GM23338 (cell line): ENCODE data around the gene GABARAPL1. TPM values are rescaled to one million over a fixed set of nuclear protein-coding genes. Genes with fewer than 3 reads are reported as not detected.

Experiments
- ATAC-seq: fragments of 200-7000 bp; cut with Tn5 transposase; 3 replicates; pipeline ENCODE4 v1.9.1; 2020
- DNase-seq: peaks from one replicate; pipeline ENCODE4 v3.0.0-alpha.2; 2015; ENCODE audit warnings: low spot score
- H2AFZ ChIP-seq: fragments of 200-600 bp; sonication (generic); 2 replicates; pipeline ENCODE4 v1.8.0; 2016; ENCODE audit warnings: antibody characterized with exemption, mild to moderate bottlenecking, moderate library complexity
- H3F3A ChIP-seq: fragments of 200-600 bp; sonication (generic); replicated peaks from 2 replicates; pipeline ENCODE4 v1.8.0; 2017; ENCODE audit warnings: antibody characterized with exemption, mixed run types, low read depth
- H3K27ac ChIP-seq: fragments of 200-600 bp; sonication (generic); 2 replicates; pipeline ENCODE4 v1.6.1; 2016; ENCODE audit warnings: low read depth
- H3K27me3 ChIP-seq: fragments of 200-600 bp; sonication (generic); 2 replicates; pipeline ENCODE4 v1.8.0; 2016; ENCODE audit warnings: mild to moderate bottlenecking, mixed run types, moderate library complexity; ENCODE audit not compliant: insufficient read depth
- H3K36me3 ChIP-seq: fragments of 200-600 bp; sonication (generic); 2 replicates; pipeline ENCODE4 v1.8.0; 2016; ENCODE audit warnings: mild to moderate bottlenecking; ENCODE audit not compliant: insufficient read depth
- H3K4me1 ChIP-seq: fragments of 200-600 bp; sonication (generic); 2 replicates; pipeline ENCODE4 v1.8.0; 2016; ENCODE audit warnings: mild to moderate bottlenecking, moderate library complexity; ENCODE audit not compliant: insufficient read depth
- H3K4me2 ChIP-seq: fragments of 200-600 bp; sonication (generic); 2 replicates; pipeline ENCODE4 v1.7.1; 2017; ENCODE audit warnings: mixed run types
- H3K4me3 ChIP-seq: fragments of 200-600 bp; sonication (generic); 2 replicates; pipeline ENCODE4 v1.6.1; 2016; ENCODE audit warnings: mixed run types
- H3K79me2 ChIP-seq: fragments of 200-600 bp; sonication (generic); replicated peaks from 2 replicates; pipeline ENCODE4 v1.8.0; 2017; ENCODE audit warnings: mild to moderate bottlenecking; ENCODE audit not compliant: insufficient read depth
- H3K9me2 ChIP-seq: fragments of 200-600 bp; sonication (generic); 2 replicates; pipeline ENCODE4 v1.8.0; 2017; ENCODE audit not compliant: insufficient read depth
- H4K20me1 ChIP-seq: fragments of 200-600 bp; sonication (generic); replicated peaks from 2 replicates; pipeline ENCODE4 v1.8.0; 2017; ENCODE audit warnings: mild to moderate bottlenecking; ENCODE audit not compliant: insufficient read depth
- H3K27ac Mint-ChIP-seq: 2 replicates; pipeline ENCODE4 v1.8.0; 2020; ENCODE audit warnings: inconsistent platforms, mild to moderate bottlenecking, moderate library complexity, mixed read lengths
- H3K27me3 Mint-ChIP-seq: 3 replicates; pipeline ENCODE4 v1.8.0; 2022; ENCODE audit warnings: low read depth, mild to moderate bottlenecking, moderate library complexity, mixed read lengths, inconsistent platforms; ENCODE audit not compliant: insufficient read depth, poor library complexity
- H3K36me3 Mint-ChIP-seq: 3 replicates; pipeline ENCODE4 v1.8.0; 2021; ENCODE audit warnings: low read depth, mild to moderate bottlenecking, inconsistent platforms, moderate library complexity, mixed read lengths
- H3K4me1 Mint-ChIP-seq: 3 replicates; pipeline ENCODE4 v1.8.0; 2020; ENCODE audit warnings: mild to moderate bottlenecking, inconsistent platforms, mixed read lengths
- H3K4me3 Mint-ChIP-seq: 3 replicates; pipeline ENCODE4 v1.8.0; 2021; ENCODE audit warnings: moderate library complexity, mild to moderate bottlenecking, inconsistent platforms, mixed read lengths
- H3K9me3 Mint-ChIP-seq: 3 replicates; pipeline ENCODE4 v1.8.0; 2020; ENCODE audit warnings: moderate library complexity, mild to moderate bottlenecking, inconsistent platforms, mixed read lengths
- CREB1 ChIP-seq: fragments of 250-450 bp; sonication (Bioruptor Pico); IDR thresholded peaks from 2 replicates; pipeline ENCODE4 v1.5.0; 2020; ENCODE audit warnings: low read depth, mild to moderate bottlenecking, moderate library complexity
- EZH2 ChIP-seq: fragments of 200-600 bp; sonication (generic); IDR thresholded peaks from one replicate; pipeline ENCODE4 v1.8.0; 2017; ENCODE audit warnings: antibody characterized with exemption, mild to moderate bottlenecking, low read depth; ENCODE audit not compliant: unreplicated experiment
- EZH2phosphoT487 ChIP-seq: fragments of 200-600 bp; sonication (generic); IDR thresholded peaks from one replicate; pipeline ENCODE4 v1.8.1; 2018; ENCODE audit warnings: antibody characterized with exemption; ENCODE audit not compliant: unreplicated experiment
- JUNB ChIP-seq: IDR thresholded peaks from one replicate; pipeline ENCODE4 v1.6.1; 2016; ENCODE audit warnings: antibody characterized with exemption; ENCODE audit not compliant: unreplicated experiment
- NANOG ChIP-seq: IDR thresholded peaks from 2 replicates; pipeline ENCODE4 v1.6.1; 2016; ENCODE audit warnings: antibody characterized with exemption, borderline replicate concordance
- POLR2AphosphoS5 ChIP-seq: IDR thresholded peaks from 2 replicates; pipeline ENCODE4 v1.6.1; 2016; ENCODE audit warnings: antibody characterized with exemption, low read depth
- STAT1 ChIP-seq: IDR thresholded peaks from one replicate; pipeline ENCODE4 v1.6.1; 2016; ENCODE audit warnings: antibody characterized with exemption; ENCODE audit not compliant: unreplicated experiment
- ZNF114 ChIP-seq: fragments of 250-450 bp; sonication (Bioruptor Pico); IDR thresholded peaks from 2 replicates; pipeline ENCODE4 v1.5.0; 2020; ENCODE audit warnings: mild to moderate bottlenecking, moderate library complexity
- ZNF331 ChIP-seq: fragments of 250-450 bp; sonication (Bioruptor Pico); IDR thresholded peaks from 2 replicates; pipeline ENCODE4 v1.5.0; 2020; ENCODE audit warnings: low read depth, mild to moderate bottlenecking, moderate library complexity
- polyA plus RNA-seq: library from polyadenylated mRNA; unstranded; fragments of >200 nt; fragmentation: Nextera tagmentation; extraction: Ambion mirVana; gene quantifications from 2 replicates; pipeline ENCODE4 v1.2.1, GENCODE V29; 2016
- total RNA-seq: library from RNA; depleted of rRNA; stranded (reverse); fragments of >200 nt; shearing (Covaris generic); gene quantifications from 2 replicates; pipeline ENCODE4 v1.2.3, GENCODE V29; 2014
- TF ChIP-seq, protein P1 (sequence below), 2 experiments: fragments of 200-600 bp in 1 of 2; sonication (generic) in 1 of 2; conservative IDR thresholded peaks; 2 replicates each; pipeline versions ENCODE4 v1.5.1 to v1.6.1; 2016 to 2017; ENCODE audit warnings: antibody characterized with exemption in 2 of 2, low read depth in 2 of 2, mild to moderate bottlenecking in 2 of 2, moderate library complexity in 1 of 2
- TF ChIP-seq, protein P2 (sequence below): IDR thresholded peaks from one replicate; pipeline ENCODE4 v1.6.1; 2018; ENCODE audit warnings: antibody characterized with exemption; ENCODE audit not compliant: unreplicated experiment
- TF ChIP-seq, protein P3 (sequence below): fragments of 250-450 bp; sonication (Bioruptor Pico); IDR thresholded peaks from 2 replicates; pipeline ENCODE4 v1.5.0; 2020; ENCODE audit warnings: mild to moderate bottlenecking, moderate library complexity
- TF ChIP-seq, protein P4 (sequence below): IDR thresholded peaks from 2 replicates; pipeline ENCODE4 v1.6.1; 2016; ENCODE audit warnings: antibody characterized with exemption

Gene GABARAPL1
- total and polyA plus RNA-seq, 2 experiments from 2014 or later, result 35.7 to 77.8 TPM

DNA sequence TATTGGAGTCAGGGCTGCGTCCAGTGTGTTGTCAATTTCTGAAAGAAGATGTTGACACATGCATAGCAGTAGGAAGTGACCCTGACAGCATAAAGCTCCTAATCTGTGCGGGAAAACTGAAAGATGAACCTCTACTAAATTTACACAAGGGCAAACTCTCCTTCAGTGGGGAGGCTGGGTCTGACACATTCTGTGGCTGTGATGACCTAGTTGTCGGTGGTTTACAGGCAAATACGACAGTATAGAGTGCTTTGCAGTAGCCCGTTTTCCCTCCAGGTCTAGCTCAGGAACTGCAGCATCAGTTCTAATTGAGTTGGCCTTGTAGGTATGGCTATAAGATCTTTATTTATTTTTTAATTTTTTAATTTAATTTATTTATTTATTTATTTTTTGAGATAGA is 14.8 kb upstream of the GABARAPL1 start:
- H3K79me2 ChIP-seq, result no peaks in the 10 kb centered on the region
- no peak overlapping the region for H2AFZ ChIP-seq
- no peaks in the 10 kb centered on the region for H3K27me3 ChIP-seq
- no peak overlapping the region for H3K4me3 ChIP-seq
- Mint-ChIP-seq H3K27ac (no peak overlapping the region), H3K27me3 (peaks cover 9% of the 10 kb centered on the region), H3K4me3 (no peak overlapping the region), H3K4me1 (peaks cover 4% of the 10 kb centered on the region), H3K36me3 (no peaks in the 10 kb centered on the region), H3K9me3 (no peaks in the 10 kb centered on the region)
- no peak for ATAC-seq
- H3K9me2 ChIP-seq, result no peaks in the 10 kb centered on the region
- H3K36me3 ChIP-seq, result no peaks in the 10 kb centered on the region
- H3K4me1 ChIP-seq, result no peaks in the 10 kb centered on the region
- DNase-seq, result no peak
- H3K27ac ChIP-seq, result no peak overlapping the region
- no peaks in the 10 kb centered on the region for H4K20me1 ChIP-seq
- no peak overlapping the region for H3K4me2 ChIP-seq
- H3F3A ChIP-seq, result no peaks in the 10 kb centered on the region
- TF ChIP-seq, protein P1, sequence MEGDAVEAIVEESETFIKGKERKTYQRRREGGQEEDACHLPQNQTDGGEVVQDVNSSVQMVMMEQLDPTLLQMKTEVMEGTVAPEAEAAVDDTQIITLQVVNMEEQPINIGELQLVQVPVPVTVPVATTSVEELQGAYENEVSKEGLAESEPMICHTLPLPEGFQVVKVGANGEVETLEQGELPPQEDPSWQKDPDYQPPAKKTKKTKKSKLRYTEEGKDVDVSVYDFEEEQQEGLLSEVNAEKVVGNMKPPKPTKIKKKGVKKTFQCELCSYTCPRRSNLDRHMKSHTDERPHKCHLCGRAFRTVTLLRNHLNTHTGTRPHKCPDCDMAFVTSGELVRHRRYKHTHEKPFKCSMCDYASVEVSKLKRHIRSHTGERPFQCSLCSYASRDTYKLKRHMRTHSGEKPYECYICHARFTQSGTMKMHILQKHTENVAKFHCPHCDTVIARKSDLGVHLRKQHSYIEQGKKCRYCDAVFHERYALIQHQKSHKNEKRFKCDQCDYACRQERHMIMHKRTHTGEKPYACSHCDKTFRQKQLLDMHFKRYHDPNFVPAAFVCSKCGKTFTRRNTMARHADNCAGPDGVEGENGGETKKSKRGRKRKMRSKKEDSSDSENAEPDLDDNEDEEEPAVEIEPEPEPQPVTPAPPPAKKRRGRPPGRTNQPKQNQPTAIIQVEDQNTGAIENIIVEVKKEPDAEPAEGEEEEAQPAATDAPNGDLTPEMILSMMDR (conservative IDR thresholded peaks at IDR 0.05; ENCODE audit: low read depth in 2 of 2), result no peak
- TF ChIP-seq EZH2 (no peak), ZNF114 (CRISPR knock-in tag) (no peak), JUNB (no peak), EZH2phosphoT487 (no peak), POLR2AphosphoS5 (no peak), CREB1 (CRISPR knock-in tag) (no peak), NANOG (no peak), ZNF331 (CRISPR knock-in tag) (no peak), STAT1 (no peak)
- TF ChIP-seq, protein P2, sequence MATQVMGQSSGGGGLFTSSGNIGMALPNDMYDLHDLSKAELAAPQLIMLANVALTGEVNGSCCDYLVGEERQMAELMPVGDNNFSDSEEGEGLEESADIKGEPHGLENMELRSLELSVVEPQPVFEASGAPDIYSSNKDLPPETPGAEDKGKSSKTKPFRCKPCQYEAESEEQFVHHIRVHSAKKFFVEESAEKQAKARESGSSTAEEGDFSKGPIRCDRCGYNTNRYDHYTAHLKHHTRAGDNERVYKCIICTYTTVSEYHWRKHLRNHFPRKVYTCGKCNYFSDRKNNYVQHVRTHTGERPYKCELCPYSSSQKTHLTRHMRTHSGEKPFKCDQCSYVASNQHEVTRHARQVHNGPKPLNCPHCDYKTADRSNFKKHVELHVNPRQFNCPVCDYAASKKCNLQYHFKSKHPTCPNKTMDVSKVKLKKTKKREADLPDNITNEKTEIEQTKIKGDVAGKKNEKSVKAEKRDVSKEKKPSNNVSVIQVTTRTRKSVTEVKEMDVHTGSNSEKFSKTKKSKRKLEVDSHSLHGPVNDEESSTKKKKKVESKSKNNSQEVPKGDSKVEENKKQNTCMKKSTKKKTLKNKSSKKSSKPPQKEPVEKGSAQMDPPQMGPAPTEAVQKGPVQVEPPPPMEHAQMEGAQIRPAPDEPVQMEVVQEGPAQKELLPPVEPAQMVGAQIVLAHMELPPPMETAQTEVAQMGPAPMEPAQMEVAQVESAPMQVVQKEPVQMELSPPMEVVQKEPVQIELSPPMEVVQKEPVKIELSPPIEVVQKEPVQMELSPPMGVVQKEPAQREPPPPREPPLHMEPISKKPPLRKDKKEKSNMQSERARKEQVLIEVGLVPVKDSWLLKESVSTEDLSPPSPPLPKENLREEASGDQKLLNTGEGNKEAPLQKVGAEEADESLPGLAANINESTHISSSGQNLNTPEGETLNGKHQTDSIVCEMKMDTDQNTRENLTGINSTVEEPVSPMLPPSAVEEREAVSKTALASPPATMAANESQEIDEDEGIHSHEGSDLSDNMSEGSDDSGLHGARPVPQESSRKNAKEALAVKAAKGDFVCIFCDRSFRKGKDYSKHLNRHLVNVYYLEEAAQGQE, result no peak
- TF ChIP-seq, protein P3, sequence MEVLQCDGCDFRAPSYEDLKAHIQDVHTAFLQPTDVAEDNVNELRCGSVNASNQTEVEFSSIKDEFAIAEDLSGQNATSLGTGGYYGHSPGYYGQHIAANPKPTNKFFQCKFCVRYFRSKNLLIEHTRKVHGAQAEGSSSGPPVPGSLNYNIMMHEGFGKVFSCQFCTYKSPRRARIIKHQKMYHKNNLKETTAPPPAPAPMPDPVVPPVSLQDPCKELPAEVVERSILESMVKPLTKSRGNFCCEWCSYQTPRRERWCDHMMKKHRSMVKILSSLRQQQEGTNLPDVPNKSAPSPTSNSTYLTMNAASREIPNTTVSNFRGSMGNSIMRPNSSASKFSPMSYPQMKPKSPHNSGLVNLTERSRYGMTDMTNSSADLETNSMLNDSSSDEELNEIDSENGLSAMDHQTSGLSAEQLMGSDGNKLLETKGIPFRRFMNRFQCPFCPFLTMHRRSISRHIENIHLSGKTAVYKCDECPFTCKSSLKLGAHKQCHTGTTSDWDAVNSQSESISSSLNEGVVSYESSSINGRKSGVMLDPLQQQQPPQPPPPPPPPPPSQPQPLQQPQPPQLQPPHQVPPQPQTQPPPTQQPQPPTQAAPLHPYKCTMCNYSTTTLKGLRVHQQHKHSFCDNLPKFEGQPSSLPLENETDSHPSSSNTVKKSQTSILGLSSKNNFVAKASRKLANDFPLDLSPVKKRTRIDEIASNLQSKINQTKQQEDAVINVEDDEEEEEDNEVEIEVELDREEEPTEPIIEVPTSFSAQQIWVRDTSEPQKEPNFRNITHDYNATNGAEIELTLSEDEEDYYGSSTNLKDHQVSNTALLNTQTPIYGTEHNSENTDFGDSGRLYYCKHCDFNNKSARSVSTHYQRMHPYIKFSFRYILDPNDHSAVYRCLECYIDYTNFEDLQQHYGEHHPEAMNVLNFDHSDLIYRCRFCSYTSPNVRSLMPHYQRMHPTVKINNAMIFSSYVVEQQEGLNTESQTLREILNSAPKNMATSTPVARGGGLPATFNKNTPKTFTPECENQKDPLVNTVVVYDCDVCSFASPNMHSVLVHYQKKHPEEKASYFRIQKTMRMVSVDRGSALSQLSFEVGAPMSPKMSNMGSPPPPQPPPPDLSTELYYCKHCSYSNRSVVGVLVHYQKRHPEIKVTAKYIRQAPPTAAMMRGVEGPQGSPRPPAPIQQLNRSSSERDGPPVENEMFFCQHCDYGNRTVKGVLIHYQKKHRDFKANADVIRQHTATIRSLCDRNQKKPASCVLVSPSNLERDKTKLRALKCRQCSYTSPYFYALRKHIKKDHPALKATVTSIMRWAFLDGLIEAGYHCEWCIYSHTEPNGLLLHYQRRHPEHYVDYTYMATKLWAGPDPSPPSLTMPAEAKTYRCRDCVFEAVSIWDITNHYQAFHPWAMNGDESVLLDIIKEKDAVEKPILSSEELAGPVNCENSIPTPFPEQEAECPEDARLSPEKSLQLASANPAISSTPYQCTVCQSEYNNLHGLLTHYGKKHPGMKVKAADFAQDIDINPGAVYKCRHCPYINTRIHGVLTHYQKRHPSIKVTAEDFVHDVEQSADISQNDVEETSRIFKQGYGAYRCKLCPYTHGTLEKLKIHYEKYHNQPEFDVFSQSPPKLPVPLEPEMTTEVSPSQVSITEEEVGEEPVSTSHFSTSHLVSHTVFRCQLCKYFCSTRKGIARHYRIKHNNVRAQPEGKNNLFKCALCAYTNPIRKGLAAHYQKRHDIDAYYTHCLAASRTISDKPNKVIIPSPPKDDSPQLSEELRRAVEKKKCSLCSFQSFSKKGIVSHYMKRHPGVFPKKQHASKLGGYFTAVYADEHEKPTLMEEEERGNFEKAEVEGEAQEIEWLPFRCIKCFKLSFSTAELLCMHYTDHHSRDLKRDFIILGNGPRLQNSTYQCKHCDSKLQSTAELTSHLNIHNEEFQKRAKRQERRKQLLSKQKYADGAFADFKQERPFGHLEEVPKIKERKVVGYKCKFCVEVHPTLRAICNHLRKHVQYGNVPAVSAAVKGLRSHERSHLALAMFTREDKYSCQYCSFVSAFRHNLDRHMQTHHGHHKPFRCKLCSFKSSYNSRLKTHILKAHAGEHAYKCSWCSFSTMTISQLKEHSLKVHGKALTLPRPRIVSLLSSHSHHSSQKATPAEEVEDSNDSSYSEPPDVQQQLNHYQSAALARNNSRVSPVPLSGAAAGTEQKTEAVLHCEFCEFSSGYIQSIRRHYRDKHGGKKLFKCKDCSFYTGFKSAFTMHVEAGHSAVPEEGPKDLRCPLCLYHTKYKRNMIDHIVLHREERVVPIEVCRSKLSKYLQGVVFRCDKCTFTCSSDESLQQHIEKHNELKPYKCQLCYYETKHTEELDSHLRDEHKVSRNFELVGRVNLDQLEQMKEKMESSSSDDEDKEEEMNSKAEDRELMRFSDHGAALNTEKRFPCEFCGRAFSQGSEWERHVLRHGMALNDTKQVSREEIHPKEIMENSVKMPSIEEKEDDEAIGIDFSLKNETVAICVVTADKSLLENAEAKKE (CRISPR knock-in tag), result no peak
- TF ChIP-seq, protein P4, sequence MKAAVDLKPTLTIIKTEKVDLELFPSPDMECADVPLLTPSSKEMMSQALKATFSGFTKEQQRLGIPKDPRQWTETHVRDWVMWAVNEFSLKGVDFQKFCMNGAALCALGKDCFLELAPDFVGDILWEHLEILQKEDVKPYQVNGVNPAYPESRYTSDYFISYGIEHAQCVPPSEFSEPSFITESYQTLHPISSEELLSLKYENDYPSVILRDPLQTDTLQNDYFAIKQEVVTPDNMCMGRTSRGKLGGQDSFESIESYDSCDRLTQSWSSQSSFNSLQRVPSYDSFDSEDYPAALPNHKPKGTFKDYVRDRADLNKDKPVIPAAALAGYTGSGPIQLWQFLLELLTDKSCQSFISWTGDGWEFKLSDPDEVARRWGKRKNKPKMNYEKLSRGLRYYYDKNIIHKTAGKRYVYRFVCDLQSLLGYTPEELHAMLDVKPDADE, result no peak
